Measurements from ENCODE around the gene KIF12. TPM values are rescaled to one million over a fixed set of nuclear protein-coding genes. Genes with fewer than 3 reads are reported as not detected.
A peak's percentile ranks its signal among the peaks of the same experiment; 100 is the strongest.

Gene KIF12
- total and polyA plus RNA-seq, 2 of the 13 experiments (the other 11 are each of a cell fraction or from before 2014, with no cell fraction given): 1.8 to 12.5 TPM

DNA sequence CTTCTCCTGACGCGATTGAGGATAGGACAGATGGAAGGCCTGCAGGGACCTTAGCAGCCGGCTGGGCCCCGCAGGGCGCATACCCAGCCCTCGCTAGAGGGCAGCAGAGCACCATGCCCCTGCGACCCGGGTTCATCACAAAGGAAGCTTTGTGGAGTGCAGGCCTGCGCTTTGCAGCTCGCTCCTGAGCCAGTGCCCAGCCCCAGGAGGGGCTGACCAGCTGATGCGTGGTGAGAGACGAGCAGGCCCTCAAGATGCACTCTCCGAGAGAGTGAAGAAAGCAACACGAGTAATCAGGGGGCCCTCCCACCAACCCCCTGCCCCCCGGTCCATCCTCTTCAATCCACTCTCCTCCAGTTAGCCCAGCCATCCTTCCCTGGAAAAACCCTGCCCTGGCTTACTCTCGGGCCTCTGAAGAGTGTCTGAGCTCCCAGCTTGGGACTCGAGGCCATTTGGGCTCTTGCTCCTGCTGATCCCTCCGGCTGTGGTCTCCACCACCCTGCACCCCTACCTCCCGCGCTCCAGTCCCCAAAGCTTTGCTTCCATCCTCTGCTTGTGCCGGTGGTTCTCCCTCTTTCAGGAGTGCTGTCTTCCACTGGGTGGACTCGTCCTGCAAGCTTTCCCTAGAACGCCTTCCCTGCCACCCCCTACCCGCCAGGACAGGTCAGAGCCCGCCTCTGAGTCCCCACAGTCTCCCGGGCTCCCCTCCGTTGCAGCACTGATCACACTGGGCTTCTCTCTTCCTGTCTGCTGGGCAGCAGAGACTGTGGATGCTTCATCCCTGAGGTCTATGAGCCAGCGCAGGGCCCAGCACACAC is 9.1 kb upstream of the KIF12 start (continued):
- TF ChIP-seq, protein P1, sequence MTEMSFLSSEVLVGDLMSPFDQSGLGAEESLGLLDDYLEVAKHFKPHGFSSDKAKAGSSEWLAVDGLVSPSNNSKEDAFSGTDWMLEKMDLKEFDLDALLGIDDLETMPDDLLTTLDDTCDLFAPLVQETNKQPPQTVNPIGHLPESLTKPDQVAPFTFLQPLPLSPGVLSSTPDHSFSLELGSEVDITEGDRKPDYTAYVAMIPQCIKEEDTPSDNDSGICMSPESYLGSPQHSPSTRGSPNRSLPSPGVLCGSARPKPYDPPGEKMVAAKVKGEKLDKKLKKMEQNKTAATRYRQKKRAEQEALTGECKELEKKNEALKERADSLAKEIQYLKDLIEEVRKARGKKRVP (CRISPR knock-in tag; IDR thresholded peaks at IDR 0.05): no peak
- TF ChIP-seq, protein P2, sequence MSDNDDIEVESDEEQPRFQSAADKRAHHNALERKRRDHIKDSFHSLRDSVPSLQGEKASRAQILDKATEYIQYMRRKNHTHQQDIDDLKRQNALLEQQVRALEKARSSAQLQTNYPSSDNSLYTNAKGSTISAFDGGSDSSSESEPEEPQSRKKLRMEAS (IDR thresholded peaks at IDR 0.05): peak; percentile 61; the same call in 1 of the 2 replicates
- TF ChIP-seq SIX4 (CRISPR knock-in tag; IDR thresholded peaks at IDR 0.05) (0 out of 2 replicates have a peak, but pooled peaks have one; percentile 62), XRCC5 (optimal IDR thresholded peaks at IDR 0.05; ENCODE audit: low read length) (peak; percentile 75), GFI1 (CRISPR knock-in tag; IDR thresholded peaks at IDR 0.05; ENCODE audit: borderline replicate concordance) (peak; percentile 61; the same call in 1 of the 2 replicates), NRL (CRISPR knock-in tag; IDR thresholded peaks at IDR 0.05; ENCODE audit: borderline replicate concordance) (0 out of 2 replicates have a peak, but pooled peaks have one; percentile 39), ZNF619 (CRISPR knock-in tag; IDR thresholded peaks at IDR 0.05) (peak; percentile 86; the same call in 1 of the 2 replicates), DMAP1 (CRISPR knock-in tag; IDR thresholded peaks at IDR 0.05) (peak; percentile 49; the same call in 1 of the 2 replicates), IRX3 (CRISPR knock-in tag; IDR thresholded peaks at IDR 0.05; ENCODE audit: borderline replicate concordance, low read depth) (no peak), MED1 (CRISPR knock-in tag; IDR thresholded peaks at IDR 0.05) (peak; percentile 79), YEATS4 (CRISPR knock-in tag; IDR thresholded peaks at IDR 0.05; ENCODE audit: borderline replicate concordance) (peak; percentile 67; the same call in 1 of the 2 replicates), NONO (IDR thresholded peaks at IDR 0.05) (no peak), NONO (CRISPR knock-in tag; conservative IDR thresholded peaks at IDR 0.05) (peak; percentile 85), ZNF563 (CRISPR knock-in tag; IDR thresholded peaks at IDR 0.05) (peak; percentile 70; the same call in 1 of the 2 replicates), ARNT2 (CRISPR knock-in tag; IDR thresholded peaks at IDR 0.05; ENCODE audit: low read depth) (0 out of 2 replicates have a peak, but pooled peaks have one; percentile 31), ZBTB7A (CRISPR knock-in tag; IDR thresholded peaks at IDR 0.05) (0 out of 2 replicates have a peak, but pooled peaks have one; percentile 30)
- TF ChIP-seq, protein P3, sequence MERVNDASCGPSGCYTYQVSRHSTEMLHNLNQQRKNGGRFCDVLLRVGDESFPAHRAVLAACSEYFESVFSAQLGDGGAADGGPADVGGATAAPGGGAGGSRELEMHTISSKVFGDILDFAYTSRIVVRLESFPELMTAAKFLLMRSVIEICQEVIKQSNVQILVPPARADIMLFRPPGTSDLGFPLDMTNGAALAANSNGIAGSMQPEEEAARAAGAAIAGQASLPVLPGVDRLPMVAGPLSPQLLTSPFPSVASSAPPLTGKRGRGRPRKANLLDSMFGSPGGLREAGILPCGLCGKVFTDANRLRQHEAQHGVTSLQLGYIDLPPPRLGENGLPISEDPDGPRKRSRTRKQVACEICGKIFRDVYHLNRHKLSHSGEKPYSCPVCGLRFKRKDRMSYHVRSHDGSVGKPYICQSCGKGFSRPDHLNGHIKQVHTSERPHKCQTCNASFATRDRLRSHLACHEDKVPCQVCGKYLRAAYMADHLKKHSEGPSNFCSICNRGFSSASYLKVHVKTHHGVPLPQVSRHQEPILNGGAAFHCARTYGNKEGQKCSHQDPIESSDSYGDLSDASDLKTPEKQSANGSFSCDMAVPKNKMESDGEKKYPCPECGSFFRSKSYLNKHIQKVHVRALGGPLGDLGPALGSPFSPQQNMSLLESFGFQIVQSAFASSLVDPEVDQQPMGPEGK (CRISPR knock-in tag; IDR thresholded peaks at IDR 0.05): peak; percentile 76; the same call in 1 of the 2 replicates
- TF ChIP-seq, protein P4, sequence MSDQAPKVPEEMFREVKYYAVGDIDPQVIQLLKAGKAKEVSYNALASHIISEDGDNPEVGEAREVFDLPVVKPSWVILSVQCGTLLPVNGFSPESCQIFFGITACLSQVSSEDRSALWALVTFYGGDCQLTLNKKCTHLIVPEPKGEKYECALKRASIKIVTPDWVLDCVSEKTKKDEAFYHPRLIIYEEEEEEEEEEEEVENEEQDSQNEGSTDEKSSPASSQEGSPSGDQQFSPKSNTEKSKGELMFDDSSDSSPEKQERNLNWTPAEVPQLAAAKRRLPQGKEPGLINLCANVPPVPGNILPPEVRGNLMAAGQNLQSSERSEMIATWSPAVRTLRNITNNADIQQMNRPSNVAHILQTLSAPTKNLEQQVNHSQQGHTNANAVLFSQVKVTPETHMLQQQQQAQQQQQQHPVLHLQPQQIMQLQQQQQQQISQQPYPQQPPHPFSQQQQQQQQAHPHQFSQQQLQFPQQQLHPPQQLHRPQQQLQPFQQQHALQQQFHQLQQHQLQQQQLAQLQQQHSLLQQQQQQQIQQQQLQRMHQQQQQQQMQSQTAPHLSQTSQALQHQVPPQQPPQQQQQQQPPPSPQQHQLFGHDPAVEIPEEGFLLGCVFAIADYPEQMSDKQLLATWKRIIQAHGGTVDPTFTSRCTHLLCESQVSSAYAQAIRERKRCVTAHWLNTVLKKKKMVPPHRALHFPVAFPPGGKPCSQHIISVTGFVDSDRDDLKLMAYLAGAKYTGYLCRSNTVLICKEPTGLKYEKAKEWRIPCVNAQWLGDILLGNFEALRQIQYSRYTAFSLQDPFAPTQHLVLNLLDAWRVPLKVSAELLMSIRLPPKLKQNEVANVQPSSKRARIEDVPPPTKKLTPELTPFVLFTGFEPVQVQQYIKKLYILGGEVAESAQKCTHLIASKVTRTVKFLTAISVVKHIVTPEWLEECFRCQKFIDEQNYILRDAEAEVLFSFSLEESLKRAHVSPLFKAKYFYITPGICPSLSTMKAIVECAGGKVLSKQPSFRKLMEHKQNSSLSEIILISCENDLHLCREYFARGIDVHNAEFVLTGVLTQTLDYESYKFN (CRISPR knock-in tag; conservative IDR thresholded peaks at IDR 0.05): 0 out of 2 replicates have a peak, but pooled peaks have one; percentile 20
- TF ChIP-seq, protein P5, sequence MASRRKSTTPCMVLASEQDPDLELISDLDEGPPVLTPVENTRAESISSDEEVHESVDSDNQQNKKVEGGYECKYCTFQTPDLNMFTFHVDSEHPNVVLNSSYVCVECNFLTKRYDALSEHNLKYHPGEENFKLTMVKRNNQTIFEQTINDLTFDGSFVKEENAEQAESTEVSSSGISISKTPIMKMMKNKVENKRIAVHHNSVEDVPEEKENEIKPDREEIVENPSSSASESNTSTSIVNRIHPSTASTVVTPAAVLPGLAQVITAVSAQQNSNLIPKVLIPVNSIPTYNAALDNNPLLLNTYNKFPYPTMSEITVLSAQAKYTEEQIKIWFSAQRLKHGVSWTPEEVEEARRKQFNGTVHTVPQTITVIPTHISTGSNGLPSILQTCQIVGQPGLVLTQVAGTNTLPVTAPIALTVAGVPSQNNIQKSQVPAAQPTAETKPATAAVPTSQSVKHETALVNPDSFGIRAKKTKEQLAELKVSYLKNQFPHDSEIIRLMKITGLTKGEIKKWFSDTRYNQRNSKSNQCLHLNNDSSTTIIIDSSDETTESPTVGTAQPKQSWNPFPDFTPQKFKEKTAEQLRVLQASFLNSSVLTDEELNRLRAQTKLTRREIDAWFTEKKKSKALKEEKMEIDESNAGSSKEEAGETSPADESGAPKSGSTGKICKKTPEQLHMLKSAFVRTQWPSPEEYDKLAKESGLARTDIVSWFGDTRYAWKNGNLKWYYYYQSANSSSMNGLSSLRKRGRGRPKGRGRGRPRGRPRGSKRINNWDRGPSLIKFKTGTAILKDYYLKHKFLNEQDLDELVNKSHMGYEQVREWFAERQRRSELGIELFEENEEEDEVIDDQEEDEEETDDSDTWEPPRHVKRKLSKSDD (CRISPR knock-in tag; IDR thresholded peaks at IDR 0.05; ENCODE audit: low read depth): no peak
